GM19193 (cell line): ENCODE results near the gene GNAI2.

ENCODE experiments used
- POLR2A ChIP-seq: IDR thresholded peaks from 4 replicates; pipeline ENCODE4 v1.6.1; 2011; ENCODE audit not compliant: insufficient read depth, insufficient read length; ENCODE audit errors: extremely low read depth

GNAI2 gene

DNA sequence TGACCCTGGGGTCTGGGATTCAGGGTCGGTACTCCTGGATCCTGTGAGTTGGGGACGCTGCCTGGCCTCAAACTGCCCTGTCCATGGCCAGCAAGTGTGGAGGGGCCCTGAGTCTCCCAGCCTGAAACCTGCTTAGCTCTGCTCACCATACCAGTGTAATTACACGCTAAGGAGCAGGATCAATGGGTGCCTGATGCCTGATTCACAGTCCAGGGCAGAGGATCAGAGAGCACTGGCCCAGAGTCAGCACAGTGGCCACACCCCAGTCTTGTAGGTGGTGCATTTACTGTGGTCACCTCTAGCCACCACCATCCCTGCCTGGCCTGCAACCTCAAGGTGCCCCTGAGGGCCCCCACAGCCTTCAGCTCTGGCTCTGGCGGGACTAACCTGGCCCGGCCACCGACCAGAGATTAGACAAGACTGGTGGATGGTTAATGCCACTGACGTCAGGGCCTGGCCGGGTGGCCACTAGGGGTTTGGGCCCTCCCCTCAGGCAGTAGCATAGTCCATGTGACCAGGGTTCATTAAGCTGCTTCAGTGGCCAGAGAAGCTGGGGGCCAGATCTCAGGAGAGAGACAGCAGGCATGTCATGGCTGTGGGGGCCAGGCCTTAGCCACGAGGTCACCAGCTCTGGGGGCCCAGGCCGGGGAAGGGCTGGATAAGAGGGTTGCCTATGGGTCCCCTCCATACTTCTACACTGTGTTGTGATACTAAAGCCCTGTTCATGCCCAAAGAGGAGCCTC is 34.3 kb upstream of the GNAI2 start:
- TF ChIP-seq POLR2A: no peak

DNA sequence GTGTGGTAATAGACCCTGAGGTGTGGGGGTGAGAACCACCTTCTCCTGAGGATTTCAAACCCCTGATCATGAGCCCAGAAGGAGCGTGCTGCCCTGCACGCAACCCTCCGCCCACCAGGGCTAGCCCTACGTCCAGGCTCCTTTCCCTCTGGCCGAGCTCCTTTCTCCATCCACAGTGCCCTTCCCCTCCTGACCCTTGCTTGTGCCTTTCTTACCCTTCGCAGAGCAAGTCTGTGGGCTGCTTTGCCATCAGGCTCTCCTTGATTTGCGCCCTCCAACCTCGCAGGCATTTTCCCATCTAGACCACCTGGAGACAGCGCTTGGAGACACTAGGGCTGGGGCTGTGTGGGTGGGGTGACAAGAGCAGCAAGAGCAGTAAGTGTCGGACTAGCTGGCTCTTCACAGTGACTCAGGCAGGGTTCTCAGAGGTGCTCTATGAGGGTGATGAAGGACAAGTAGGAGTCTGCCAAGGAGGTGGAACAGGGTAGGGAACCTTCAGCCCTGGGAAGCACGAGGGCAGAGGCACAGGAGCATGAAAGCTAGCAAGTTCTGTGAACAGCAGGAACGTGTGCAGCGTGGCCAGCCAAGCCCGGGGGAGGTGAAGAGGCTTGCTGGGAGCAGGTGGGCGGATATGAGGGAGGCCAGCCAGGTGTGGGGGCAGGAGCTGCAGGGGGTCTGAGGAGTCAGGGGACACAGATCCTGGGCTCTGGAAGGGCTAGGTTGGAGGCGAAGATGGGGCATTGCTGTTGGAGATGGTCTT is 33.5 kb upstream of the GNAI2 start:
- TF ChIP-seq POLR2A: no peak

DNA sequence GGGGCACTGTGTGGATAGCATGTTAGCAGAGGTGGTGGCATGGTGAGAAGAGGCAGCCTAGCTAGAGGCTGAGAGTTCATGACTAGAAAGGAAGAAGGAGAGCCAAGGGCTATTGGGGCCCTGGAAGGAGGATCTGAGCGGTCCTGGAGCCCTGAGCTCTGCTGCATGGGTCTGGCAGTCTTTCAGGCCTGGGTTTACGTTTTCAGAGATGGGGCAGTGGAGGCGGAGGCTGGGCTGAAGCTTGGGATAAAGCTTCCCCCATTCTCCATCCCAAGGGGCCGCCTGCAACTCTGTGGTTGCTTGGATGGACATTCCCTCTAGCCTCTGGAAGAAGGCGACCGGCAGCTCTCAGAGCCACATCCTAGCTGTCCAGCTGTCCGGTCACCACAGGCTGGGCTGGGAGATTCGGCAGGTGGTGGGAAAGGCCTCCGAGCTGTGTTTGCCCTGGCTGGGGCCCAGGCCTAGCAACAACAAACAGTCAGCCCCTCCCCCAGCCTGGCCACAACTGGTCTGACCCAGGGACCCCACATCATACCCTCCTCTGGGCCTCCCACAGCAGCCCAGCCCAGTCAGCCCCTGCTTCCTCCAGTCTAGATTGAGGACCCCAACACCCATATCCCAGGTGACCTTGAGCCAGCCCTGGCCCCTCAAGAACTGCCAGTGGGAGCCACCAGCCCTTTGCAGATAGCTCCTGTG is 32.7 kb upstream of the GNAI2 start:
- no peak for TF ChIP-seq POLR2A

DNA sequence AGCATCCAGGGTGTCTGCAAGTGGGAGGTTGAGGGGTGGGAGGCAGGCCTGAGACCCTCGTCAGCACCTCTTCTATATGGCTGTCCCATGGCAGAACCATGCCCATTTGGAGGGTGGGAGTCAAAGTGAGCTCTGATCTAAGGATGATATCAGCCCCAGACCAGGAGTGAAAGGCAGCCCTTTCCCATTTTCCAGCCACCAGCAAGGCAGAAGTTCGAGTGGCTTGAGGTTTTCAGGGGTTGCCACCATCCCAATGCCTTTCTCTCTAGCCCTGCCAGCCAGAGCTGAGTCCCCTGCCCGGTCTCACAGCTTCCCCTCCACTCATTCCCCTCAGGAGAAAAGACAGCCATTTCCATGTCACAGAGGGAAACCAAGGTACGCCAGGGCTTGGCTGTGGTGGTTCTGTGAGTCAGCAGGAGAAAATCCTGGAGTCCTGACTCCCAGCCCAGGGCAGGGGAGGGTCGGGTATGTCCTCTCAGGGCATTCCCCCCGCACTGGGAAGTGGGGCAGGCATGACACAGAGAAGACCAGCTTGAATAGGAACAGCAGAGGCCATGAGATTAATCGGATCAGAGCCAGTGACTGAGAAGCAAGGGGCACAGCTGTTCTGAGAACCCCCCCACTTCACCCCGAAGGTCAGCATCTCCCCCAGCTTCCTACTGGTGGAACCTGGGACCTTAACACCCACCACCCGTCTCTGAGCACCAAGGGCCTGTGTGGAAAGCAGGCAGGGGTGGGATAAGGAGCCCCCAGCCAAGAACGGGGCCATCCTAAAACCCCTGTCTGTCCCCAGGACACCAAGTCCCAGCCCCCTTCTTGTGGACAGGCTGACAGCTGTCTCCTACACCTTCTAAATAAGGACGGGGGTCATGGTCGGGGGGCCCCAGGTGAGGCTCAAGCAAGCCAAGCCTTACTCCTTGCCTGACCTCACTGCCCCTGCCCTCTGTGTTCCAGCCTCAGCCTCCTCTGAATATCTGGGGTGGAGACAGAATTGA is 31.9 kb upstream of the GNAI2 start:
- no peak for TF ChIP-seq POLR2A

DNA sequence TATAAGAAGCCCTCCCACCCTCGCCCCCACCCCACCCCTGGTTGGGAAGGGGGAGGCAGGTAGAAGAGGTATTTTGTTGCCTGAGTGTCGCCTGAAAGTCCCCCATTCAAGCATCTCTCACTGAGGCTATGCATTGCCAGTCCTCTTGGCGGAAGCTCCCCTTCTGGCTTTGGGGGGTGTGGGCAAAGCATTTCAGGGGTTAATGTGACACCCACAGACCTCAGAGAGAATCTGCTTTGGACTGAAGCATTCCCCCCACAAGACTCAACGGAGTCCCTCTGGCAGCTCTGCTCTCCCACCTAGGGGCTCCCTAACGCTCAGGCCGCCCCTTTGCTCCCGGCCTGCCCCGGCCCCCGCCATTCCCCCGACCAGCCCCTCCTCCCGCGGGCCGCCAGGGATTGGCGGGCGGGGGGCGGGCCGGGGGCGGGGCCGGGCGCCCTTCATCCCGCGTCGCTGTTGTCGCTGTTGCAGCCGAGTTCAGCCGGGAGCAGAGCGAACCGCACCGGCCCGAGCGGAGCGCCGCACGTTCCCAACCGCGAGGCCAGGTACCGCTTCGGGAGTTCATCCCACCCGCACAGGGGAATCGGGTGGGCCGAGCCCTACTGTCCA is 31.1 kb upstream of the GNAI2 start, which contains the start of gene SLC38A3:
TSS of gene SLC38A3 (plus strand) at position 468 of the 609 bp plus-strand sequence. CDS start 8,929 bp downstream, outside the sequence.
- TF ChIP-seq POLR2A: no peak

DNA sequence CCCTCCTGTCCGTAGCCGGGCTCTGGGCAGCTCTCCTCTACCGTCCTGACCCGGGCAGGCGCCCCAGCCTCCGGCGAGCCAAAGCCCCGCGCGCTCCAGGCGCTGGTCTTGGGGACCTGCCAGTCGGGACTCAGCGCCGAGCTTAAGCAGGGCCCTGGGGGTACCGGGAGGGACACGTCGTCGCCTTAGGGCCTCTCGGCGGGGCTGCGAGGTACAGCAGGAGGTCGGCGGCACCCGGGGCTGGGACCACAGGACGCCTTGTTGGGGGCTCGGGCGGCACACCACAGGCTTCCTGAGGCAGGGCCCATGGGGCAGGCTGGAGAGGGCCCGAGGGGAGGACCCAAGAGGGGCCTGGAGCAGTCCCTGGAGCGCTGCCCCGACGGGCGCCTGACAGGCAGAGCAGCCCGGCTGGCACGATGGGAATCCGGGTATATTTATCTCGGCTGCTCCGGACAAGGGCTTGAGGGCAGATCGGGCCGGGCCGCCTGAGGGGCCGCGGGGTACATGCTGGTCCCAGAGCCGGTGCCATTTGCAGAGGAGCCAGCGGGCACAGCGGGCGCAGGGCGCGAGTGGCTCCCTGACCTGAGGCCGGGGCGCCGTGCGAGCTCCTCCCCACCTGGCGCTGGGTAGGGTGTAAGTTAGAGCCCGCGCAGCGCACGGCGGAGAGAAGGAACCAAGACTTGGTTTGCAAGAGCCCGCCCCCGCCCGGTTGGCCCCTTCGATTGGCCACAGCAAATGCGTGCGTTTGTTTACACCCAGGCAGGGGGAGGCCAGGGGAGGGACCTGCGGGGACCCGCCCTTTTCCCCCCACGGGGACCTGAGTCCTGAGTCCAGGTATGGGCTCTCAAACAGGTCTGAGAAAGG is 30.4 kb upstream of the GNAI2 start:
- TF ChIP-seq POLR2A: no peak

DNA sequence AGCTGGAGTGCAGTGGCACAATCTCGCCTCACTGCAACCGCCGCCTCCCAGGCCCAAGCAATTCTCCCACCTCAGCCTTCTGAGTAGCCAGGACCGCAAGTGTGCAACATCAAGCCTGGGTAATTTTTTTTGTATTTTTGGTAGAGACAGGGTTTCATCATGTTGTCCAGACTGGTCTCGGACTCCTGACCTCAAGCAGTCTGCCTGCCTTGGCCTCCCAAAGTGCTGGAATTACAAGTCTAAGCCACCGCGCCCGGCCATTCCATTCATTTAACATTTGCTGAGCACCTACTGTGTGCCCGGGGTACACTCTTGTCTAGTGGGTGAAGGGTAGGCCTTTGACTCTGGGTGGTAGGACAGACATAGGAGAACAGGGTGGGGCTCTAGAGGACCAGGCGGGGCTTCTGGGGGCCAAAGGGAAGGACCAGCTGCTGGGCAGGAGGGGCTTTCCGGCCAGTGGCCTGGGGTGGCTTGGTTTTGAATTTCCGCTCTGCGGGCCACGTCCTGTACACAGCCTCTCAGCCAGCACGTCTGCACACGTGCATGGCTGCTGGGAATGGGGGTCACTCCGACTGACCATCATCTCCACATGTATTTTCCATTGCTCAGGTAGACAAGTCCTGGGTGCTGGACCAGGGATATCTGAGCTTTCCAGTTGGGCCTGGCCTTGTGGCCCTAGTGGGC is 28.5 kb upstream of the GNAI2 start:
- TF ChIP-seq POLR2A: no peak

DNA sequence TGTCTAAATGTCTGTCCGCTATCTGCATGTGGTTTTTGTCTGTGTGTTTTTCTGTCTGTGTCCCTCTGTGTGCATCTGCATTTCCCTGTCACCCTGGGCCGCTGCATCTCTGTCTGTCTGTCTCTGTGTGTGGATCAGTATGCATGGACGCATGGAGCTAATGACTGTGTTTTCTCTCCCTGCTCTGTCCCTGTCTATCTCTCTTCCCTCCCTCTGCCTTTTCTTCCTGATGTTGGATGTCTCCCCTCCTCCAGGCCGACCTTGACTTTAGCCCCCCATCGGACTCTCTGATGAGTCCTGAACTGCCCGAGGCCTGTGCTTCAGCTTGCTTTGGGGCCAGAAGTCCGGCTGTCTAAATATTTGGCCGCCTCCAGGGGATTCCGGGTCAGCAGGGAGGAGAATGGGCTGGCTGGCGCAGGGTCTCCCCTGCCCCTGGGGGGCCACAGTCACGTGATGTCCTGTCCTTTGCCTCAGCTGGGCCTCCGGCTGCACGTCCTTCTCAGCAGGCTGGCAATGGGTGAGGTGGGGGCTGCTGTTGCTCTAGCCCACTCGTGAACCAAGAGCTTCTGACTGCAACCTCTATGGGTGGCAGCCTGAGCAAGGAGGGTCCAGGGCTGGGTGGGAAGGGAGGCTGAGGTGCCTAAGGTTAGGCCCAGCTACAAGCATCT is 27.2 kb upstream of the GNAI2 start:
- no peak for TF ChIP-seq POLR2A

DNA sequence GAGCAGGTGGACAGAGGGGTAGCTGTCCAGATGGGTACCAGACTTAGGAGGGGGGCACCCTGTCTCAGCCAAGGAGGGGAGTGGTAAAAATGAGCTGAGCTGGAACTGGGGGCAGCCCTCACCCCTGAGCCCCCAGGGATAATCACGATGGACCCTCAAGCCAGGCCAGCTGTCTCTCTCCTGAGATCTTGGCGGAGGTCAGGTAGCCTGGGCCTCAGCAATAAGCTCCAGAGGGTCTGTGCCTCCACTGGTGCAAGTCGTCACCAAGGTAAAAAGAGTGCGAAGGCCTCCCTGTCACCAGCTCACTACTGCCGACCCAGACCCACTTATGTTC is 25.9 kb upstream of the GNAI2 start:
- TF ChIP-seq POLR2A: no peak

DNA sequence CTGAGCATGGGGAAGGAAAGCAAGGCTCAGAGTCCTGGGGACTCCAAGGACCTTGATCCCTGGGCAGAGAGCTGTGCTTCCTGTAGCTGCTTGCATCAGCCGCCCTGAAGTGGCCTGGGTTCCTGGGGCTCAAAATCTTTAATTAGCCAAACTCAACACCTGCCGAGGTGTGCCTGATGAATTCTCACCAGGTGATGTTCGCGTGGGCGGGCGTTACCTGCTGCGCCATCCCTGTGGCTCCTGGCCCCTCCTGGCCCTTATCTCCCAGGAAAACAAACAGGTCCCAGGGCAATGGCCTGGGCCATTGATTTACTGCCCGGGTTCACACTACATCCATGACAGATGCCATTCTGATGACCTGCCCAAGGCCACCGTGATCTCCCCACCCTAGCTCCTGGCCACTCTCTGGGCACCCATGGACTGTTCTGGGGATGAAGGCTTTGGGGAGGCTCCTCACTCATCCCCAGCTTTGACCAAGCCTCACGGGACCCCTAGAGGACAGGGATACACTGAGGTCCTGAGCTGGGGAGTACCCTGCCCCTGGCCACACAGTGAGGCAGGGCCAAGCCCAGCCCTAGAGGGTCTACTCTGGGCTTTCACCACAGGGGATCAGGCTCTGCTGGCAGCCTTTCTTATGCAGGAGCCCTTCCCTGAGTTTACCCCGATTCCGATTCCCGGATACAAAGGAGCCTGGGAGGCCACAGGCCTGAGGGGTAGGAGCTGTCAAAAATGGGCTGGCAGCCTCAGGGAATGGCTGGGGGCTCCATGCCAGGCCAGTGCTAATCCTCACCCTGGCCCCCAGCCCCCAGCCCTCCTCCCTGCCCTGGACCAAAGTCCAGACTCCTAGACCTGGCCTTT is 25.3 kb upstream of the GNAI2 start:
- no peak for TF ChIP-seq POLR2A

DNA sequence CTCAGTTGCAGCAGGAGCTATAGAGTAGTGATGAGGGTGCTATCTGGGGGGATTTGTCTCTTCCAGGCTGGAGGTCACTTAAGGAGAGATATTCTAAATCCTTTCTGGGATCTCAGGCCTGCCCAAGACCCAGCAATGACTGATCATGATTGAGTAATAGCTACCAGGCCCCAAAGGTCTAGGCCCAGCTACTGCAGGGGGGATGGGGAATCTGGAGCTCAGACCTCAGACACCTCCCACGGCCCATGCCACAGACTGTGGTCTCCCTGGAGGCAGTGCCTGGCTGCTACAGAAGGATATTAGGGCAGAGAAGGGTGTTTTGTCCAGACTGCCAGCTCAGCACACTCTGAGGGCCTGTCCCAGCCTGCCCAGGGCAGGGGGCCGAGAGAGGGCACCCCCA is 24.1 kb upstream of the GNAI2 start:
- no peak for TF ChIP-seq POLR2A
